Bladder microvascular endothelial cell (primary cell): ENCODE measurements around the gene ANKRD13D. TPM values are rescaled to one million over a fixed set of nuclear protein-coding genes. Genes with fewer than 3 reads are reported as not detected.

Source experiments
- total RNA-seq: library from RNA; depleted of rRNA; stranded (reverse); fragments of >200 nt; gene quantifications from 2 replicates; pipeline ENCODE4 v1.2.3, GENCODE V29; 2014

The ANKRD13D gene
- total RNA-seq = 36.8 and 36.9 TPM in 2 replicates

GRCh38 chr11:67289226-67289650 is at the start of gene ANKRD13D:
Gene ANKRD13D, plus strand, starts transcription at chr11:67289303. Its CDS starts 158 bp downstream, at chr11:67289461.

GRCh38 chr11:67266449-67267187 is 22.5 kb upstream of the ANKRD13D start, which contains the start of gene GRK2:
Gene GRK2, plus strand, starts transcription at chr11:67266473. Its CDS starts 227 bp downstream, at chr11:67266700.

GRCh38 chr11:67303132-67303834 is 14.2 kb downstream of the ANKRD13D start, which contains the start of gene SSH3:
Gene SSH3, plus strand, starts transcription at chr11:67303530. Its CDS starts 96 bp downstream, at chr11:67303626.

Other genes with a start within 250 kb of the ANKRD13D start
- 8.4 and 20.8 TPM in 2 replicates for gene RHOD, start 232.5 kb upstream of the ANKRD13D start, total RNA-seq
- 26.9 and 71.6 TPM in 2 replicates for gene KDM2A, start 170.0 kb upstream of the ANKRD13D start, total RNA-seq
- 46.2 and 48.2 TPM in 2 replicates for gene GRK2, start 22.8 kb upstream of the ANKRD13D start, total RNA-seq
- 10.0 and 14.1 TPM in 2 replicates for gene SSH3, start 14.2 kb downstream of the ANKRD13D start, total RNA-seq
- gene POLD4, start 64.2 kb downstream of the ANKRD13D start, total RNA-seq = 25.3 and 26.1 TPM in 2 replicates
- gene CLCF1, start 84.3 kb downstream of the ANKRD13D start, total RNA-seq = 1.9 and 2.7 TPM in 2 replicates
- 2.6 and 6.7 TPM in 2 replicates for gene RAD9A, start 102.7 kb downstream of the ANKRD13D start, total RNA-seq
- gene PPP1CA, start 112.6 kb downstream of the ANKRD13D start, total RNA-seq = 195 and 241 TPM in 2 replicates
- under 0.01 and 0.16 TPM in 2 replicates for gene TBC1D10C, start 114.8 kb downstream of the ANKRD13D start, total RNA-seq
- under 0.01 and 0.19 TPM in 2 replicates for gene CARNS1, start 126.4 kb downstream of the ANKRD13D start, total RNA-seq
- gene RPS6KB2, start 139.2 kb downstream of the ANKRD13D start, total RNA-seq = 27.4 and 29.8 TPM in 2 replicates
- 0.49 and 1.1 TPM in 2 replicates for gene PTPRCAP, start 148.4 kb downstream of the ANKRD13D start, total RNA-seq
- 168 and 215 TPM in 2 replicates for gene CORO1B, start 154.2 kb downstream of the ANKRD13D start, total RNA-seq
- gene GPR152, start 163.4 kb downstream of the ANKRD13D start, total RNA-seq = not detected in 2 replicates
- gene CABP4, start 166.1 kb downstream of the ANKRD13D start, total RNA-seq = 2.9 and 3.1 TPM in 2 replicates
- 18.5 and 42.5 TPM in 2 replicates for gene TMEM134, start 179.9 kb downstream of the ANKRD13D start, total RNA-seq
- 96.8 and 108 TPM in 2 replicates for gene AIP, start 193.7 kb downstream of the ANKRD13D start, total RNA-seq
- 5.0 and 8.2 TPM in 2 replicates for gene PITPNM1, start 216.1 kb downstream of the ANKRD13D start, total RNA-seq
- 19.2 and 22.7 TPM in 2 replicates for gene CDK2AP2, start 218.9 kb downstream of the ANKRD13D start, total RNA-seq
- gene CABP2, start 234.1 kb downstream of the ANKRD13D start, total RNA-seq = not detected in 2 replicates